ENCODE measurements around the gene DGCR8.

The DGCR8 gene

GRCh38 chr22:20126284-20127029, 46.4 kb downstream of the DGCR8 start:
- DNase-seq = no peak

- DNase-seq = no peak
Observed at GRCh38 chr22:20127318-20127868, 47.4 kb downstream of the DGCR8 start.

GRCh38 chr22:20127869-20128618, 48.0 kb downstream of the DGCR8 start:
- no peak for DNase-seq

- DNase-seq = no peak
Observed at GRCh38 chr22:20128619-20128901, 48.5 kb downstream of the DGCR8 start.

- peak in 3 of 5 donors; percentile 44 to 48 (median 46) for DNase-seq
Observed at GRCh38 chr22:20128902-20129746, 49.1 kb downstream of the DGCR8 start.

GRCh38 chr22:20129747-20130014, 49.6 kb downstream of the DGCR8 start:
- DNase-seq = no peak

GRCh38 chr22:20130319-20130718, 50.3 kb downstream of the DGCR8 start:
- DNase-seq = peak in 1 of 5 donors; percentile 15

GRCh38 chr22:20130731-20131596, 50.9 kb downstream of the DGCR8 start:
- peak; percentile 62 to 78 (median 71) for DNase-seq

- DNase-seq = peak; percentile 33 to 51 (median 40)
Observed at GRCh38 chr22:20131597-20131858, 51.5 kb downstream of the DGCR8 start, which contains the start of gene ZDHHC8. ZDHHC8 (plus strand) TSS chr22:20131804; CDS start chr22:20131948, 144 bp downstream.

GRCh38 chr22:20131859-20132685, 52.0 kb downstream of the DGCR8 start:
- peak in 1 of 5 donors; percentile 27 for DNase-seq

GRCh38 chr22:20132686-20133246, 52.7 kb downstream of the DGCR8 start:
- DNase-seq = no peak

GRCh38 chr22:20133930-20134549, 54.0 kb downstream of the DGCR8 start:
- no peak for DNase-seq

GRCh38 chr22:20135265-20135664, 55.2 kb downstream of the DGCR8 start:
- DNase-seq = no peak

GRCh38 chr22:20135806-20136602, 56.0 kb downstream of the DGCR8 start:
- DNase-seq = no peak

- no peak for DNase-seq
Observed at GRCh38 chr22:20136603-20136873, 56.5 kb downstream of the DGCR8 start.

GRCh38 chr22:20137113-20137512, 57.1 kb downstream of the DGCR8 start:
- DNase-seq = no peak

- DNase-seq = no peak
Observed at GRCh38 chr22:20137671-20138416, 57.8 kb downstream of the DGCR8 start.

GRCh38 chr22:20138417-20138738, 58.3 kb downstream of the DGCR8 start:
- no peak for DNase-seq

- no peak for DNase-seq
Observed at GRCh38 chr22:20138868-20139267, 58.8 kb downstream of the DGCR8 start.

Measured in T-helper 1 cell (primary cell).